K562 (cell line): ENCODE results near the gene MCIDAS. TPM values are rescaled to one million over a fixed set of nuclear protein-coding genes. Genes with fewer than 3 reads are reported as not detected.
A peak's percentile ranks its signal among the peaks of the same experiment; 100 is the strongest.

Experiments
- ATAC-seq: fragments of 200-7000 bp; cut with Tn5 transposase; 3 replicates; pipeline ENCODE4 v1.9.1; 2020; ENCODE audit warnings: moderate library complexity
- BruUV-seq: library from RNA; stranded (reverse); fragments of 400-500 nt; replicated peaks from 2 replicates; lab custom pipeline; 2021; lab: Mats Ljungman, UMichigan
- CTCF ChIA-PET: fragments of 300-600 bp; formaldehyde crosslinking; extraction: SDS; loops from one replicate; lab custom pipeline; 2021; ENCODE audit warnings: low intra/inter-chr PET ratio; lab: Yijun Ruan, JAX
- POLR2A ChIA-PET: fragments of 300-600, 350-650 bp; sonication (Branson Sonifier 250); formaldehyde crosslinking; extraction: SDS; loops from one replicate; lab custom pipeline; 2021; ENCODE audit warnings: antibody characterized with exemption, inconsistent platforms; lab: Yijun Ruan, JAX
- DNase-seq, 4 experiments: peaks; one replicate each; pipeline versions ENCODE4 v3.0.0 to v3.0.0-alpha.2; 2011 to 2018; ENCODE audit warnings: low spot score in 3 of 4, mixed read lengths in 3 of 4; ENCODE audit errors: extremely low read depth in 1 of 4
- FAIRE-seq: peaks from 2 replicates; lab custom pipeline; 2011; peaks lifted over from hg19 to GRCh38; lab: Jason Lieb, UNC
- H2AFZ ChIP-seq: 2 replicates; pipeline ENCODE4 v1.6.0; 2011; ENCODE audit warnings: low read depth, low read length, control low read depth, inconsistent platforms
- H3K27ac ChIP-seq: fragments of 200-600 bp; 3 replicates; pipeline ENCODE4 v1.8.0; 2011; ENCODE audit warnings: low read depth, mild to moderate bottlenecking, control low read depth, inconsistent platforms, low read length, moderate library complexity, mixed read lengths; ENCODE audit errors: extremely low read depth
- H3K27me3 ChIP-seq, 2 experiments: fragments of 300-600 bp in 1 of 2; 2 replicates in 1 of 2; 3 replicates in 1 of 2; pipeline versions ENCODE4 v1.6.0 to v1.8.0; 2011; ENCODE audit warnings: inconsistent platforms in 2 of 2, low read length in 2 of 2, mild to moderate bottlenecking in 1 of 2, mixed read lengths in 1 of 2, moderate library complexity in 1 of 2; ENCODE audit not compliant: control insufficient read depth in 2 of 2, insufficient read depth in 2 of 2
- H3K36me3 ChIP-seq: fragments of 300-600 bp; 3 replicates; pipeline ENCODE4 v1.8.0; 2011; ENCODE audit warnings: mild to moderate bottlenecking, low read length, inconsistent platforms; ENCODE audit not compliant: control insufficient read depth, insufficient read depth
- H3K4me1 ChIP-seq, 2 experiments: fragments of 200-600 bp in 1 of 2; replicated peaks in 1 of 2; 2 replicates in 1 of 2; 3 replicates in 1 of 2; pipeline versions ENCODE4 v1.5.1 to v1.8.0; 2011; ENCODE audit warnings: inconsistent platforms in 2 of 2, low read length in 2 of 2, mild to moderate bottlenecking in 1 of 2, mixed read lengths in 1 of 2, moderate library complexity in 1 of 2; ENCODE audit not compliant: control insufficient read depth in 2 of 2, insufficient read depth in 2 of 2
- H3K4me2 ChIP-seq: 2 replicates; pipeline ENCODE4 v1.6.1; 2011; ENCODE audit warnings: low read length, control low read depth, inconsistent platforms, mixed read lengths; ENCODE audit not compliant: insufficient read depth
- H3K4me3 ChIP-seq: fragments of 200-600 bp; sonication (generic), shearing (Covaris generic); 2 replicates; pipeline ENCODE4 v1.5.1; 2016; ENCODE audit warnings: control low read depth, inconsistent platforms
- H3K79me2 ChIP-seq: fragments of 200-600 bp; 3 replicates; pipeline ENCODE4 v1.8.0; 2011; ENCODE audit warnings: low read length, inconsistent platforms; ENCODE audit not compliant: control insufficient read depth, insufficient read depth
- H3K9ac ChIP-seq, 2 experiments: 2 replicates each; pipeline versions ENCODE4 v1.6.0 to v1.6.1; 2011; ENCODE audit warnings: low read depth in 2 of 2, low read length in 2 of 2, control low read depth in 1 of 2, inconsistent platforms in 1 of 2, mild to moderate bottlenecking in 1 of 2, mixed read lengths in 1 of 2; ENCODE audit not compliant: insufficient read depth in 1 of 2
- H3K9me1 ChIP-seq: one replicate; pipeline ENCODE4 v1.6.0; 2011; ENCODE audit warnings: inconsistent platforms, mild to moderate bottlenecking, low read length, moderate library complexity; ENCODE audit not compliant: control insufficient read depth, insufficient read depth
- H3K9me3 ChIP-seq: replicated peaks from 2 replicates; pipeline ENCODE4 v1.5.1; 2011; ENCODE audit warnings: low read depth, low read length, inconsistent platforms; ENCODE audit not compliant: control insufficient read depth, insufficient read depth
- H4K20me1 ChIP-seq: replicated peaks from 2 replicates; pipeline ENCODE4 v1.6.1; 2011; ENCODE audit warnings: low read length, inconsistent platforms, mixed read lengths; ENCODE audit not compliant: control insufficient read depth, insufficient read depth
- BHLHE40 ChIP-seq: IDR thresholded peaks from 2 replicates; pipeline ENCODE4 v1.6.1; 2011; ENCODE audit warnings: low read length, improper control_type of control experiment
- LEF1 ChIP-seq: fragments of 450-650 bp; IDR thresholded peaks from 2 replicates; pipeline ENCODE4 v1.6.1; 2016; ENCODE audit warnings: mild to moderate bottlenecking
- MEIS2 ChIP-seq: fragments of 450-650 bp; IDR thresholded peaks from 2 replicates; pipeline ENCODE4 v1.6.1; 2014; ENCODE audit warnings: mild to moderate bottlenecking; ENCODE audit not compliant: partially characterized antibody
- RAD21 ChIP-seq, 2 experiments: fragments of 250-450 bp in 1 of 2; fragments of 450-650 bp in 1 of 2; sonication (Bioruptor Pico) in 1 of 2; formaldehyde crosslinking in 1 of 2; IDR thresholded peaks in 1 of 2; conservative IDR thresholded peaks in 1 of 2; 2 replicates each; pipeline versions ENCODE4 v1.4.0 to v1.8.0; 2020 to 2022; ENCODE audit warnings: mild to moderate bottlenecking in 2 of 2, moderate library complexity in 1 of 2
- ZBTB2 ChIP-seq: fragments of 450-650 bp; IDR thresholded peaks from 2 replicates; pipeline ENCODE4 v1.6.1; 2016; ENCODE audit warnings: antibody characterized with exemption
- ZBTB33 ChIP-seq: sonication (generic); formaldehyde crosslinking; IDR thresholded peaks from 2 replicates; pipeline ENCODE4 v1.8.1; 2023; ENCODE audit warnings: mild to moderate bottlenecking, missing genetic modification reagents
- ZNF384 ChIP-seq: IDR thresholded peaks from 2 replicates; pipeline ENCODE4 v1.6.1; 2012; ENCODE audit warnings: low read depth, low read length, improper control_type of control experiment
- WGBS: fragments of 100-300 bp; shearing (Covaris generic); methylation state at CpG from one replicate; pipeline ENCODE4 v1.1.6; 2016; ENCODE audit warnings: low coverage, mixed read lengths; ENCODE audit not compliant: insufficient coverage; ENCODE audit errors: missing lambda C conversion rate; 5-methylcytosine and 5-hydroxymethylcytosine counted together
- in situ Hi-C: fragments of 300-500 bp; cut with MboI; formaldehyde crosslinking; loops from 4 replicates; pipeline ENCODE4 v1.15.0; 2018; ENCODE audit warnings: inconsistent platforms, mixed read lengths
- intact Hi-C: fragments of 100-400 bp; cut with micrococcal nuclease; formaldehyde crosslinking; loops from 2 replicates; pipeline ENCODE4 v1.14.2; 2022
- polyA plus RNA-seq, 8 experiments: library from polyadenylated mRNA; depleted of rRNA in 4 of 8; stranded (reverse) in 5 of 8; unstranded in 3 of 8; fragments of >200 nt; fragmentation: Nextera tagmentation in 2 of 8; fragmentation: Illumina TruSeq in 1 of 8; extraction: Ambion mirVana in 2 of 8; extraction: Trizol in 1 of 8; gene quantifications; 2 replicates each; pipeline versions ENCODE4 v1.2.1 to v1.2.3, GENCODE V29; 2011 to 2014; ENCODE audit warnings: inconsistent platforms in 1 of 8, missing spikeins in 1 of 8
- total RNA-seq, 7 experiments: library from RNA; depleted of rRNA in 6 of 7; stranded (reverse); fragments of >200 nt in 6 of 7; fragmentation: Illumina TruSeq in 2 of 7; extraction: Trizol in 2 of 7; gene quantifications; 2 replicates each; pipeline versions ENCODE4 v1.2.1 to v1.2.3, GENCODE V29; 2011 to 2021; ENCODE audit warnings: low replicate concordance in 1 of 7
- TF ChIP-seq, protein P1 (sequence below): IDR thresholded peaks from 3 replicates; pipeline ENCODE4 v1.6.1; 2011; ENCODE audit warnings: borderline replicate concordance, mild to moderate bottlenecking, moderate library complexity; ENCODE audit not compliant: insufficient read length; ENCODE audit errors: extremely low read depth
- TF ChIP-seq, protein P2 (sequence below), 3 experiments: IDR thresholded peaks in 2 of 3; conservative IDR thresholded peaks in 1 of 3; 2 replicates each; pipeline ENCODE4 v1.5.1; 2011 to 2012; ENCODE audit warnings: low read length in 3 of 3, mild to moderate bottlenecking in 3 of 3, control low read depth in 2 of 3, improper control_type of control experiment in 1 of 3, inconsistent platforms in 1 of 3, low read depth in 1 of 3, mixed read lengths in 1 of 3, moderate library complexity in 1 of 3; ENCODE audit not compliant: insufficient read depth in 2 of 3

The MCIDAS gene
- total and polyA plus RNA-seq, 9 of the 15 experiments (the other 6 are each of a cell fraction or from before 2014, with no cell fraction given), result 0.07 to 1.5 (median 0.69) TPM

DNA sequence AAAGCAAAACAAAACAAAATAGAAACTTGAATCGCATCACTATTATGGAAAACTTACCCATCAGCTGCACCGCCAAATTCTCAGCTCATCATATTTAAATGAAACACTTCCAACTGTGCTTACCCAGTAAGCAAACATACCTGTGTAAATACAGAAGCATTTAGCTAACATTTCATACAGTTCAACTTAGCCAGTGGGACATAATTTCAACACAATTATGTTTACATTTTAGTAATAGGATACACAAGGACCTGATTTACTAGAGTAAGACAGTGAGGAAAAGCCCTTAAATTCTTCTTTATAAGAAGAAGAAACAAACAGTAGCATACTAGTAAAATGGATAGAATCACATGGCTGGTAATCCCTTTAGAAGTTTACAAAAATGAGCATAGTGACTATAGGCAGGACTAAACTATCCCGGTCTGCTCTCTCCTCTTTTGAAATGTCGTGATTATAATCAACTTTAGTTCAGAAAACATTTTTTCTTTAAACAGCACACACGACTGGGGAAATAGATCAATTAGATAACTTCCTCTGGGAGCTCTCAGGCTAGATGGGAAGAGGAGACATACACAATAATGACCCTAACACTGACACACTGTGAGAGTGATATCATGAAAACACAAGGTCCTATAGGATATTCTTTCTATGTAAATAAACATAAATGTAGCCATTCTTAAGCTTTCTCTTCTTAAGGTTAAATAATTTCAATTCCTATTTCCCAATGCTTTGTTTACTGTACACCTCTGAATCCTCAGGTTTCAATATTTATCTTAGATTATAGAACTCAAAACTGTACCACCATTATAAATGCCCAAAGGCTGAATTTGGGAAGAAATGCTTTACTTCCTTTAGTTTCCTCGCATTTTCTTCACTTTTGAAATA, 38.2 kb downstream of the MCIDAS start (continued):
- TF ChIP-seq ZNF384, result no peak
- TF ChIP-seq, protein P1, sequence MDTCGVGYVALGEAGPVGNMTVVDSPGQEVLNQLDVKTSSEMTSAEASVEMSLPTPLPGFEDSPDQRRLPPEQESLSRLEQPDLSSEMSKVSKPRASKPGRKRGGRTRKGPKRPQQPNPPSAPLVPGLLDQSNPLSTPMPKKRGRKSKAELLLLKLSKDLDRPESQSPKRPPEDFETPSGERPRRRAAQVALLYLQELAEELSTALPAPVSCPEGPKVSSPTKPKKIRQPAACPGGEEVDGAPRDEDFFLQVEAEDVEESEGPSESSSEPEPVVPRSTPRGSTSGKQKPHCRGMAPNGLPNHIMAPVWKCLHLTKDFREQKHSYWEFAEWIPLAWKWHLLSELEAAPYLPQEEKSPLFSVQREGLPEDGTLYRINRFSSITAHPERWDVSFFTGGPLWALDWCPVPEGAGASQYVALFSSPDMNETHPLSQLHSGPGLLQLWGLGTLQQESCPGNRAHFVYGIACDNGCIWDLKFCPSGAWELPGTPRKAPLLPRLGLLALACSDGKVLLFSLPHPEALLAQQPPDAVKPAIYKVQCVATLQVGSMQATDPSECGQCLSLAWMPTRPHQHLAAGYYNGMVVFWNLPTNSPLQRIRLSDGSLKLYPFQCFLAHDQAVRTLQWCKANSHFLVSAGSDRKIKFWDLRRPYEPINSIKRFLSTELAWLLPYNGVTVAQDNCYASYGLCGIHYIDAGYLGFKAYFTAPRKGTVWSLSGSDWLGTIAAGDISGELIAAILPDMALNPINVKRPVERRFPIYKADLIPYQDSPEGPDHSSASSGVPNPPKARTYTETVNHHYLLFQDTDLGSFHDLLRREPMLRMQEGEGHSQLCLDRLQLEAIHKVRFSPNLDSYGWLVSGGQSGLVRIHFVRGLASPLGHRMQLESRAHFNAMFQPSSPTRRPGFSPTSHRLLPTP, result no peak
- no peak for TF ChIP-seq LEF1
- TF ChIP-seq MEIS2, result no peak
- TF ChIP-seq, all 486 proteins: peak for 0

DNA sequence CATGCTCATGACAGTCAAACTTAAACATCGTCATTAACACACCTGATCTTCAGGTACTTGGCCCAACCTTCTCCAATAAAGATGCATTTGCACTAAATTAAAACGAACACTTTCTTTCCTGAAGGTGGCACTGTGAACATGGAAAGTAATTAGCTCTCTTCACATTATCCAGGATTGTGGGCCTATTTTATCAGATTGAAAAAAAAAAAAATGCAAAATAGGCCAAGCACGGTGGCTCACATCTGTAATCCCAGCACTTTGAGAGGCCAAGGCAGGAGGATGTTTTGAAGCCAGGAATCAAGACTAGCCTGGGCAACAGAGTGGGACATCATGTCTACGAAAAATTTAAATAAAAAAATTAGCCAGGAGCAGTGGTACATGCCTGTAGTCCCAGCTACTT, 39.7 kb downstream of the MCIDAS start:
- H3K9ac ChIP-seq, result no peak overlapping the region
- no peak overlapping the region for H3K4me3 ChIP-seq
- ATAC-seq, result peak; percentile 70
- 13% methylated on average over 4 of the region's 4 CpGs for WGBS
- no peaks in the 10 kb centered on the region for H3K9me3 ChIP-seq
- BruUV-seq, result no TSS peak
- peak; percentile 76 for FAIRE-seq
- no peaks in the 10 kb centered on the region; a peak in 1 of 5 replicates for H3K4me1 ChIP-seq
- in situ Hi-C loops, result no loop called here
- H2AFZ ChIP-seq, result no peak overlapping the region
- H3K9me1 ChIP-seq, result no peaks in the 10 kb centered on the region
- no peak overlapping the region for H3K4me2 ChIP-seq
- no peaks in the 10 kb centered on the region for H3K36me3 ChIP-seq
- intact Hi-C loops, result no loop called here
- H3K79me2 ChIP-seq, result no peaks in the 10 kb centered on the region
- ChIA-PET CTCF (no interaction called here), POLR2A (interaction anchor here (0.7 to 0.8 kb wide), 2 partner anchors 11 to 13 kb away, joined by 3 to 4 read pairs; no protein-coding TSS in a partner anchor)
- TF ChIP-seq RAD21 (CRISPR knock-in tag; conservative IDR thresholded peaks at IDR 0.05 in 1 of 2, IDR thresholded peaks at IDR 0.05 in 1 of 2), result peak; percentile 29 to 52; a peak in 3 of 4 replicates
- TF ChIP-seq, protein P2, sequence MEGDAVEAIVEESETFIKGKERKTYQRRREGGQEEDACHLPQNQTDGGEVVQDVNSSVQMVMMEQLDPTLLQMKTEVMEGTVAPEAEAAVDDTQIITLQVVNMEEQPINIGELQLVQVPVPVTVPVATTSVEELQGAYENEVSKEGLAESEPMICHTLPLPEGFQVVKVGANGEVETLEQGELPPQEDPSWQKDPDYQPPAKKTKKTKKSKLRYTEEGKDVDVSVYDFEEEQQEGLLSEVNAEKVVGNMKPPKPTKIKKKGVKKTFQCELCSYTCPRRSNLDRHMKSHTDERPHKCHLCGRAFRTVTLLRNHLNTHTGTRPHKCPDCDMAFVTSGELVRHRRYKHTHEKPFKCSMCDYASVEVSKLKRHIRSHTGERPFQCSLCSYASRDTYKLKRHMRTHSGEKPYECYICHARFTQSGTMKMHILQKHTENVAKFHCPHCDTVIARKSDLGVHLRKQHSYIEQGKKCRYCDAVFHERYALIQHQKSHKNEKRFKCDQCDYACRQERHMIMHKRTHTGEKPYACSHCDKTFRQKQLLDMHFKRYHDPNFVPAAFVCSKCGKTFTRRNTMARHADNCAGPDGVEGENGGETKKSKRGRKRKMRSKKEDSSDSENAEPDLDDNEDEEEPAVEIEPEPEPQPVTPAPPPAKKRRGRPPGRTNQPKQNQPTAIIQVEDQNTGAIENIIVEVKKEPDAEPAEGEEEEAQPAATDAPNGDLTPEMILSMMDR (IDR thresholded peaks at IDR 0.05 in 2 of 3, conservative IDR thresholded peaks at IDR 0.05 in 1 of 3; ENCODE audit: insufficient read depth in 2 of 3, low read depth in 1 of 3, low read length in 3 of 3), result peak; percentile 3 to 54 (median 40); a peak in 3 of 6 replicates
- TF ChIP-seq ZNF384, result peak; percentile 79; the same call in 1 of the 2 replicates
- no peak for TF ChIP-seq BHLHE40
- TF ChIP-seq ZBTB33 (CRISPR knock-in tag), result no peak
- no peak for TF ChIP-seq ZBTB2
- DNase-seq, result peak in 2 of 4 experiments; percentile 37 to 38
- H3K27me3 ChIP-seq, result peaks cover 1 to 17% of the 10 kb centered on the region in 2 experiments; a peak in 2 of 5 replicates
- H3K27ac ChIP-seq, result no peak overlapping the region
- H4K20me1 ChIP-seq, result no peaks in the 10 kb centered on the region
